ENCODE data around the gene ADAD2. TPM values are rescaled to one million over a fixed set of nuclear protein-coding genes. Genes with fewer than 3 reads are reported as not detected.
A peak's percentile ranks its signal among the peaks of the same experiment; 100 is the strongest.

The ADAD2 gene
- total and polyA plus RNA-seq, 10 of the 15 experiments (the other 5 are each of a cell fraction or from before 2014, with no cell fraction given): 0.44 to 0.68 (median 0.51) TPM; not detected in 7

DNA sequence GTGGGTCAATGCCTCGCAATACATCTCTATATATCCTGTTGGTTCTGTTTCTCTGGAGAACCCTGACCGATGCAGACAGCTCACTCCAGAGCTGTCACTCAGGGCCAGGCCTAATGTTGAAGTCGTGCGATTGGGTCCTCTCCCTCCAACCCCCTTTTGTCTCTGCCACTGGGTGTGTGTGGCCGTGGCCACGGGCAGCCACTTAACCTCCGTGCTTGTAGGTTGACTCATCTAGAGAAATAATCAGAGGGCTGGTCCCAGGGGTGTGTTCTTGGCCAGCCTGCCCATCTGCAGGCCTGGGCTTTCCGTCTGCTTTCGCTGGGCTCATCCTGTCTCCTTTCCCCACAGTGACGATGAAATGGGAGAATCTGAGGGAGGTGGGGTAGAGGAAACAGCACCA, 7.4 kb downstream of the ADAD2 start:
- FAIRE-seq: no peak
- no TSS peak for BruUV-seq (replicated peaks)
- intact Hi-C loops (cut with micrococcal nuclease; ENCODE audit: unreplicated experiment): no loop called here
- TF ChIP-seq, protein P1, sequence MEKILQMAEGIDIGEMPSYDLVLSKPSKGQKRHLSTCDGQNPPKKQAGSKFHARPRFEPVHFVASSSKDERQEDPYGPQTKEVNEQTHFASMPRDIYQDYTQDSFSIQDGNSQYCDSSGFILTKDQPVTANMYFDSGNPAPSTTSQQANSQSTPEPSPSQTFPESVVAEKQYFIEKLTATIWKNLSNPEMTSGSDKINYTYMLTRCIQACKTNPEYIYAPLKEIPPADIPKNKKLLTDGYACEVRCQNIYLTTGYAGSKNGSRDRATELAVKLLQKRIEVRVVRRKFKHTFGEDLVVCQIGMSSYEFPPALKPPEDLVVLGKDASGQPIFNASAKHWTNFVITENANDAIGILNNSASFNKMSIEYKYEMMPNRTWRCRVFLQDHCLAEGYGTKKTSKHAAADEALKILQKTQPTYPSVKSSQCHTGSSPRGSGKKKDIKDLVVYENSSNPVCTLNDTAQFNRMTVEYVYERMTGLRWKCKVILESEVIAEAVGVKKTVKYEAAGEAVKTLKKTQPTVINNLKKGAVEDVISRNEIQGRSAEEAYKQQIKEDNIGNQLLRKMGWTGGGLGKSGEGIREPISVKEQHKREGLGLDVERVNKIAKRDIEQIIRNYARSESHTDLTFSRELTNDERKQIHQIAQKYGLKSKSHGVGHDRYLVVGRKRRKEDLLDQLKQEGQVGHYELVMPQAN (conservative IDR thresholded peaks at IDR 0.05): no peak
- TF ChIP-seq, protein P2, sequence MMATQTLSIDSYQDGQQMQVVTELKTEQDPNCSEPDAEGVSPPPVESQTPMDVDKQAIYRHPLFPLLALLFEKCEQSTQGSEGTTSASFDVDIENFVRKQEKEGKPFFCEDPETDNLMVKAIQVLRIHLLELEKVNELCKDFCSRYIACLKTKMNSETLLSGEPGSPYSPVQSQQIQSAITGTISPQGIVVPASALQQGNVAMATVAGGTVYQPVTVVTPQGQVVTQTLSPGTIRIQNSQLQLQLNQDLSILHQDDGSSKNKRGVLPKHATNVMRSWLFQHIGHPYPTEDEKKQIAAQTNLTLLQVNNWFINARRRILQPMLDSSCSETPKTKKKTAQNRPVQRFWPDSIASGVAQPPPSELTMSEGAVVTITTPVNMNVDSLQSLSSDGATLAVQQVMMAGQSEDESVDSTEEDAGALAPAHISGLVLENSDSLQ (IDR thresholded peaks at IDR 0.05): peak; percentile 33; the same call in 1 of the 2 replicates
- TF ChIP-seq NFIC (IDR thresholded peaks at IDR 0.05; ENCODE audit: low read depth, low read length) (no peak), ZZZ3 (IDR thresholded peaks at IDR 0.05; ENCODE audit: control insufficient read depth, insufficient read length, low read depth) (no peak), SIX5 (IDR thresholded peaks at IDR 0.05; ENCODE audit: low read depth, low read length, severe bottlenecking) (no peak), STAT3 (IDR thresholded peaks at IDR 0.05; ENCODE audit: low read depth, low read length) (no peak)
- TF ChIP-seq, protein P3, sequence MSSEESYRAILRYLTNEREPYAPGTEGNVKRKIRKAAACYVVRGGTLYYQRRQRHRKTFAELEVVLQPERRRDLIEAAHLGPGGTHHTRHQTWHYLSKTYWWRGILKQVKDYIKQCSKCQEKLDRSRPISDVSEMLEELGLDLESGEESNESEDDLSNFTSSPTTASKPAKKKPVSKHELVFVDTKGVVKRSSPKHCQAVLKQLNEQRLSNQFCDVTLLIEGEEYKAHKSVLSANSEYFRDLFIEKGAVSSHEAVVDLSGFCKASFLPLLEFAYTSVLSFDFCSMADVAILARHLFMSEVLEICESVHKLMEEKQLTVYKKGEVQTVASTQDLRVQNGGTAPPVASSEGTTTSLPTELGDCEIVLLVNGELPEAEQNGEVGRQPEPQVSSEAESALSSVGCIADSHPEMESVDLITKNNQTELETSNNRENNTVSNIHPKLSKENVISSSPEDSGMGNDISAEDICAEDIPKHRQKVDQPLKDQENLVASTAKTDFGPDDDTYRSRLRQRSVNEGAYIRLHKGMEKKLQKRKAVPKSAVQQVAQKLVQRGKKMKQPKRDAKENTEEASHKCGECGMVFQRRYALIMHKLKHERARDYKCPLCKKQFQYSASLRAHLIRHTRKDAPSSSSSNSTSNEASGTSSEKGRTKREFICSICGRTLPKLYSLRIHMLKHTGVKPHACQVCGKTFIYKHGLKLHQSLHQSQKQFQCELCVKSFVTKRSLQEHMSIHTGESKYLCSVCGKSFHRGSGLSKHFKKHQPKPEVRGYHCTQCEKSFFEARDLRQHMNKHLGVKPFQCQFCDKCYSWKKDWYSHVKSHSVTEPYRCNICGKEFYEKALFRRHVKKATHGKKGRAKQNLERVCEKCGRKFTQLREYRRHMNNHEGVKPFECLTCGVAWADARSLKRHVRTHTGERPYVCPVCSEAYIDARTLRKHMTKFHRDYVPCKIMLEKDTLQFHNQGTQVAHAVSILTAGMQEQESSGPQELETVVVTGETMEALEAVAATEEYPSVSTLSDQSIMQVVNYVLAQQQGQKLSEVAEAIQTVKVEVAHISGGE (CRISPR knock-in tag; IDR thresholded peaks at IDR 0.05): no peak
- 25% methylated on average over 10 of the region's 10 CpGs for WGBS (ENCODE audit: insufficient coverage, insufficient replicate concordance, low lambda C conversion rate, missing lambda C conversion rate)
- Histone ChIP-seq H3K79me2 (ENCODE audit: control insufficient read depth, insufficient read depth, low read length) (no peaks in the 10 kb centered on the region), H3K9ac (ENCODE audit: control insufficient read depth, insufficient read depth, low read length) (no peak overlapping the region), H3K4me1 (ENCODE audit: control insufficient read depth, insufficient read depth, low read length) (no peaks in the 10 kb centered on the region), H3K4me2 (ENCODE audit: control insufficient read depth, insufficient read depth) (no peak overlapping the region), H3K36me3 (ENCODE audit: control insufficient read depth in 2 of 2, insufficient read depth in 2 of 2, low read length in 1 of 2) (no peaks in the 10 kb centered on the region), H3K27ac (ENCODE audit: control insufficient read depth, insufficient read depth) (no peak overlapping the region), H2AFZ (ENCODE audit: control insufficient read depth, low read depth, low read length) (no peak overlapping the region), H3K27me3 (replicated peaks in 1 of 2; ENCODE audit: control insufficient read depth in 2 of 2, insufficient read depth in 2 of 2, low read length in 1 of 2) (0 out of 4 replicates have a peak, but pooled peaks cover 0 to 2% of the 10 kb centered on the region in 2 experiments), H4K20me1 (ENCODE audit: control insufficient read depth, insufficient read depth) (no peaks in the 10 kb centered on the region), H3K9me3 (replicated peaks; ENCODE audit: control insufficient read depth, insufficient read depth, low read length) (no peaks in the 10 kb centered on the region), H3K4me3 (no peak overlapping the region)
- ChIA-PET CTCF (no interaction called here), RAD21 (ENCODE audit: unreplicated experiment) (no interaction called here), SMC1A (ENCODE audit: uncharacterized antibody, unreplicated experiment) (no interaction called here), POLR2A (no interaction called here)
- DNase-seq (ENCODE audit: low read depth, low spot score): no peak
- ATAC-seq: peak; percentile 15; the same call in 1 of the 3 replicates
- in situ Hi-C loops (cut with MboI): no loop called here

Measured in GM12878 (cell line).